Lung microvascular endothelial cell (primary cell): ENCODE measurements around the gene CASZ1. TPM values are rescaled to one million over a fixed set of nuclear protein-coding genes. Genes with fewer than 3 reads are reported as not detected.

ENCODE experiments used
- DNase-seq, 2 donors: peaks; one replicate each; pipeline versions ENCODE4 v3.0.0 to v3.0.0-alpha.2; 2010; ENCODE audit warnings: low read depth in 2 of 2
- total RNA-seq: library from RNA; depleted of rRNA; stranded (reverse); fragments of >200 nt; gene quantifications from 2 replicates; pipeline ENCODE4 v1.2.1, GENCODE V29; 2014

Gene CASZ1
- total RNA-seq, 1 donor from 2014 or later, result 0.99 TPM

- DNase-seq, result peak; percentile 28 to 45
These were observed 28.5 kb upstream of the CASZ1 start for GRCh38 chr1:10824821-10825540.

DNA sequence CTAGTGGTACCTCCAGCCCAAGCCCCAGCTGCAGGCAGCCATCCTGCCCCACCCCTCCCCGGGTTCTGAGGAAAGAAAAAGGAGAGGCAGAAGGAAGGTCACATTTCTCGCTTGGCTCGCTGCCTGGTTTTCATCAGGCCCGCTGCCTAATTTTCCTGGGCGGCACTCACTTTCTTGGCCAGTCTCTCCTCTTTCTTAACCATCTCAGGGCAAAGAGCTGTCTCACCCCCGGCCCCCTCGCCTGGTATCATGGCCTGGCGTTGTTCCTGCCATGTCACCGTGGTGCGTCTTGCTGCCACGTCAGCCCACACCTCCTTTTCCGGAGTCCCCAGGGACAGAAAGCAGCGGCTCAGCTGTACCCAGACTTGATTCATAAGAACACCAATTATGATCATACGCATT is 26.6 kb upstream of the CASZ1 start:
- DNase-seq, result no peak

GRCh38 chr1:10821388-10821787 is 24.9 kb upstream of the CASZ1 start:
- no peak for DNase-seq

DNA sequence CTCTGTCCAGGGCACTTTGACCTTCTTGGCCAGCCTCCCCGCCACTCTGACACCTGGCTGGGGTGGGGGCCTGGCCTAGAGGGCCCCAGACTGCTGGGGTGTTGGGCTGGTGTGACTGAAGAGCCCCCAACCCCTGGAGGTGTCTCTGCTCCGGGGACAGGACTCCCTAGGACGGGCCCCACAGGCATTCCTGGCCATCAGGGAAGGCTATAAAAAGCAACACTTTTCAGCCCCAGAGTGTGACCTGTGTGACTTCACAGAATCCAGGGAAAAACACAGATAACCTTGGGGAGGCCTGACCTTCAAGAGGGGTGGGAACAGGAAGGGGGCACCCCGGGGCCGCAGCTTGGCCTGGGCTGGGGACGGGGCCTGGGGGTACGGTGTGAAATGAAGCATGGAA is 24.0 kb upstream of the CASZ1 start:
- DNase-seq, result no peak

DNA sequence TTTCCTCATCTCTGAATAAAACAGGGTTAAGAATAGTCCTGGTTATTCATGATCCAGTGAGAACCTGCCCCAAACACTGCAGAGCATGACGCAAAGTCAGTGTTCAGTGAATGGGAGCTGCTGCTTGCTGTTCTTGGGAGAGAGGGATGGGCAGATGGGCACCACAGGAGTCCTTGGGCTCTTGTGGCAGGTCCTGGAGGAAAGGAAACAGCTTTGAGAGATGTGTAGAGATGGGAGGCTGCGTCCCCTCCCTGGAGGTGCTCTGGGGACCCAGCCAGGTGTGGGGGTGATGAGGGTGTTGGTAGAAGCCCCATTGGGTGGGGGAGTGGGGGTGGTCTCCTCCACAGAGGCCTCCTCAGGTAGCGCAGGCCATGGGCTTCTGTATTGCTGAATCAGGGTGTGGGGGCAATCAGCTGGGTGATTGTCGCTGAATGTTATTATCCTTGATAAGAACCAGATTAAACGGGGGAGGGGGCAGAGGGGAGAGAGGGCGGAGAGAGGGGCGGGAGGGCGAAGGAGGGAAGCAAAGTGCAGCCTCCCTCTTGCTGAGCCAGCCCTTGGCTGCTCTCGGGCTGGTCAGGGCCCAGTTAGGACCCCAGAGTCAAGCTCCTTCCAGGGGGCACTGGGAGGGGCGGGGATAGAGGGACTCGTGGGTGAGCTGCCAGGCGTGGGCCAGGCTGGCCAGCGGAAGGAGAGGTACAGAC is 22.9 kb upstream of the CASZ1 start:
- DNase-seq, result no peak

- no peak for DNase-seq
These were observed 22.1 kb upstream of the CASZ1 start for GRCh38 chr1:10818262-10819197.

DNA sequence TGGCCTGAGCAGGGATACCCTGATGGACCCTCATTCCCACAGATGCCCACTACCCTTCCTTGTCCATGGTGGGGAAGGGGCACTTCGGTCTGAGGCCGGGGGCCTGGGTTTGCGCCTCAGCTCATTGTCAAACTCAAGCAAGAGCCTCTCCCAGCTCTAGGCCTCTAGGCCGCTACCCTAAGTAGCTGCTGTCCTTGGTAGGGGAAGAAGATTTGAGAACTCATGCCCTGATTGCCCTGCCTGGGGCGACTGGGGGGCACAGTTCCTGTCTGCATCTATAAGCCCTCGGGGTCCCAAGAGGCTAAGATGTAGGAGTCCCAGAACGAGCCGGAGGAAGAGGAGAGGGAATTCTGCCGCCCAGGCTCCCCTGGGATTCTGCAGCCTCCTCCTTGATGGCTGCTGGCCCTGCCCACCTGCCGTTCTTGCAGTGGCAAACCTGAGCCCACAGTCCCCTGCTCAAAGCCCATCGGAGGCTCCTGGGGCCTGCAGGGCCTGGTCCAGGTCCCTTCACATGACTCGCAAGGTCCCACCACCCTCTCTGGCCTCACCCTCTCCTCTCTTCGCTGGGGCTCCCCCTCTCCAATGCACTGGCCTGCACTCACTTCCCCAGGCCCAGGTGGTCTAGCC is 20.4 kb upstream of the CASZ1 start:
- no peak for DNase-seq

DNA sequence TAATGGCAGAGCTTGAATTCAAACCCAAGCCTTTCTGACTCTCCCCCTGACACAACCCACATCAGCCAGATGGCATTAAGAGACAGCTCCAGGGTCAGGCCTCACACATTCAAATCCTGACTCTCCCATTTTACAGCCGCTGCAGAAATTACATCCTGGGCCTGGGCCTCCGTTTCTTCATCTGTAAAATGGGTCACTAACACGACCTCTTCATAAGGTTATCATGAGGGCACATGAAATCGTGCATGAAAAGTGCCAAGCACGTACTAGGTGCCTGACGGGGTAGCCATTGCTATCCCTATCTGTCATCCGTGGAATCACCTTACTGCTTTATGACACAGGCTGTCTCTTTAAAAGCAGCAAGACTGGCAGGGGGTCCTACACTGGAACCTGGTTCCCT is 19.8 kb upstream of the CASZ1 start:
- DNase-seq, result no peak

- DNase-seq, result no peak
These were observed 19.4 kb upstream of the CASZ1 start for GRCh38 chr1:10815858-10816195.

- DNase-seq, result no peak
These were observed 18.8 kb upstream of the CASZ1 start for GRCh38 chr1:10814976-10815857.

DNA sequence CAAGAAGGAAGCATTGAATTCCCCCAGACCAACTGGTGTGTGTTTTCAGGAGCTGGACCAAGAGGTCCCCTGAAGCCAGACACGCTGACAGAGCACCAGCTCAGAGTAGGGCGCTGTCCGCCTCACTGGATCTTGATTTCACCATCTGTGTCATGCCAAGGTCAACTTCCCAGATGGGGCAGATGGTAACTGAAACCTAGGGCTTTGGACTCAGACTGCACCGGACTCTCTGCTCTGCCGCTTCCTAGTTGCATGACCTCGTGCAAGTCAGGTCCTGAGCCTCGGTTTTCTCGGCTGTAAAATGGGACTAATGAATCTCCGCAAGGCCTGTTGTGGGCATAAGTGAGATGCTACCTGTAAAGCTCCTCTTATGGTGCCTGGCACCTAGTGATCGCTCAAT is 17.9 kb upstream of the CASZ1 start:
- DNase-seq, result no peak

GRCh38 chr1:10813799-10814198 is 17.4 kb upstream of the CASZ1 start:
- DNase-seq, result no peak

DNA sequence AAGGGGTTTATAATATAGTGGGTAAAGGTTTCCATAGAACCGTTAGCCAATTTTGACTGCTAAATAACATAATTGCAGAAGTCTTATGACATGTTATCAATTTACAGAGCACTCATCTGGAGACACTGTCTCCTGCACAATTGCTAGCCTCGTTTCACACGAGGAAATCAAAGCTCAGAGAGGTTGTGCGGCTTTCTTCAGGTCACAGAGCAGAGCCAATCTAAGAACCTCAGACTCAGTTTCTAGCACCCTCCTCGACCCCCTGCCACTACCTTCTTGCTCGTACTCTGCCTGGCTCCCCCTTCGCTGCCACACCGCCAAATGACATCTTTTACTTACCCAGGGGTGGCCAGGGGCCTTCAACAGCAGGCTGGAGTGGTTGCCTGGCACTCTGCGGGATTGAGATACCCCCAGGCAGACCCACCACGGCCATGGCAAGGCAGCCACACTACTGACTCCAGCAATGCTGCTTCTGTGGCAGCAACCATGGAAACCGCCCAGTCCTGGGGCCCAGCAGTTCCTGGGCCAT is 16.0 kb upstream of the CASZ1 start:
- no peak for DNase-seq

DNA sequence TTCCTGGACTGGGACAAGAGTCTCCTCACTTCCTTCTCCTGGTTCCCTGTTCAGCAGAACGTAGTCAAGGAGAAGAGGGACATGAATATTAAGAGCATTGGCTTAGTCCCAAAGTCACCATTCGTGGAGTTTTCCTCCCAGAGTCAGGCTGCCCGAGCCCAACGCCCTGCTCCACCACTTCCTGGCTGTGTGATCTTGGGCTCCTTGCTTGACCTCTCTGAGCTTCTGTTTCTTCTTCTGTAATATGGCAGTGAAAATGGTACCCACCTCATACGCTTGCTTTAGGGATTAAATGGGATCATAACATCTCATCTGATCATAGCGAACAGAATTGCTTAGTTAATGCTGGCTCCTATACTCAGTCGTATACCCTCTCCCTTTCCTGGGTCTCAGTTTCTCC is 12.0 kb upstream of the CASZ1 start:
- no peak for DNase-seq

DNA sequence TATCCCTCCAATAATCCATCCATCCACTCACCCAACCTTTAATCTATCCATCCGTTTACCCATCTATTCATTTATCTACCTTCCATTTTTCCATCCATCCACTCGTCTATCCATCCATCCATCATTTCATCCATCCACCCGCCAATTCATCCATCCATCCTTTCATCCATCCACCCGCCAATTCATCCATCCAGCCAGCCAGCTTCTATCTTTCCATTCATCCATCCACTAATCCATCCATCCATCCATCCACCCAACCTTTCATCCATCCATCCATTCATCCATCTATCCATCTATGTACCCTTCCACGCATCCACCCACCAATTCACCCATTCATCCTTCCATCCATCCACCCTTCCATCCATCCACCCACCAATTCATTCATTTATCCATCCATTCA is 10.5 kb upstream of the CASZ1 start:
- DNase-seq, result no peak

- DNase-seq, result no peak
These were observed 7.8 kb upstream of the CASZ1 start for GRCh38 chr1:10803971-10804820.

DNA sequence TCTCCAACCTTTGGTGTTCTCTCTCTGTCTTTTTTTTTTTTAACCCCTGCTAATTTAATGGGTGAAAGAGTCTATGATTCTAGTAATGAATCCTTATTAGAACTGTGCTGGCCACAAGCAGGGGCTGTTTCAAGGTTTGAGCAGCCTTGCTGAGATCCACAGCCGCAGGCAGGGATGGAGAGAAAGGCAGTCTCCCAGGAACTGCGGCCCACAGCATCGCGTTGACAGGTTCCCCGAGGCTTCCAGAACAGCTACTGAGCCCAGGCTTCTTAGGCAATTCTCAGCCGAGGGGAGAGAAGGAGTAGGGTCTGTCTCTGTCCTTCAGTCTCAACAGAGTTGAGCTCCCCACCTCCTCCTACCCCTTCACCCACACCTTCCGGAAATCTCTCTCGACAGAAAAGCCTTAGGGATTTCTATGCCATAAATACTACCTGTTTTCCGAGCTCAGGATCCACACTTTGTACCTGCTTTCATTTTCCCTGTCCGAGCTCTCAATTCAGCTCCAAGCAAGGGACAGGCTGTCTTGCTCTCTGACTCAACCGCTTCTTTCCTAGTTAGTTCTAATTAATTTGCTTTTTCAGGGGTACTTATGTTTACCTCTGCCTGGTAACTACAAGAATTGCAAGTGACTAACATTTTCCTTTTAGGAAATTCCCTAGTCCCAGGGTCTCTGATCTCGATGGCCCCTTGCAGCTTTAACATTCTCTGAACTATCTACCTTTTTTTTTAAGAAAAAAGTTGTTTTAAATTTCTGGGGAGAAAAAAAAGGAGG is 6.7 kb upstream of the CASZ1 start:
- no peak for DNase-seq

DNA sequence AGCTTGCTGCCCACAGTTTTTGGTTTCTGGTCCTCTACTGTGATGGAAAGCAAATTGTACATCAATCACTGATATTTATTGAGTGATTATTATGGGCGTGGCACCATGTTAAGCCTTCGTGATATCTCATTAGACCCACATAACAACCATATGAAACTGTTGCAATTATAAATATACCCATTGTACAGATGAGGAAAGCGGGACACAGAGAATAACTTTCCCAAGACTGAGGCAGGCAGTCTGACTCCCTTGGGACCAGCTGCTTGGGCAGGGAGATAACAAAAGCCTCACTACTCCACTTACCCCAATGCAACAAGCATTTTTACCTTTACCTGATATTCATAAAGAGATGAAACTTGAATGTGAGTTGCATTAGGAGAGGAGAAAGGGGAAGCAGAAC is 4.3 kb upstream of the CASZ1 start:
- no peak for DNase-seq

DNA sequence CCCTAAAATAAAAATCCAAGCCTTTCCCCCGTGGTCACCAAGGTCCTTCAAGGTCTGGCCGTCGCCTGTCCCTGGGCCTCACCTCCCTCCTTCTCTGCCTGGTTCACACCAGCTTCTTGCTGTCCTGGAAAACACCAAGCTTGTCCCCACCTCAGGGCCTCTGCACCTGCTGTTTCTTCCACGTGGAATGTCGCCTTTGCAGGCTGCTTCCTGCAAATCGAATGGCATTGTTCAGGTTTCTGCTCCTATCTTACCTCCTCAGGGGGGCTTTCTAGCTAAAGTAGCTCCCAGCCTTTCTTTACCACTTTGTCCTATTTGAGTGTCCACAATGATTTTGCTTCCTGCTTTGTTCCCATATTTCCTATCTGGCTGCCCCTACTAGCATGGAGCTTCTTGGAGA is 3.3 kb upstream of the CASZ1 start:
- DNase-seq, result no peak
